ENCODE data around the gene ENTPD2.

- no peak for TF ChIP-seq POLR2A (IDR thresholded peaks at IDR 0.05)
- TF ChIP-seq CTCF (IDR thresholded peaks at IDR 0.05): no peak
Measured at GRCh38 chr9:137055385-137056364, 1.8 kb upstream of the ENTPD2 start.
